ENCODE measurements around the gene S1PR2. TPM values are rescaled to one million over a fixed set of nuclear protein-coding genes. Genes with fewer than 3 reads are reported as not detected.

S1PR2 gene
- total RNA-seq, 1 experiment from 2014 or later = 6.9 TPM

- no TSS peak for BruUV-seq (replicated peaks)
- Histone ChIP-seq H3K4me1 (replicated peaks; ENCODE audit: insufficient read depth) (0 out of 2 replicates have a peak, but pooled peaks cover 7% of the 10 kb centered on the region), H3F3A (ENCODE audit: insufficient read depth, low read depth) (peaks cover 20% of the 10 kb centered on the region; the same call in 1 of the 2 replicates), H3K27ac (no peak overlapping the region), H2AFZ (no peak overlapping the region), H3K36me3 (ENCODE audit: low read depth) (no peaks in the 10 kb centered on the region), H3K4me3 (no peak overlapping the region), H3K9me3 (ENCODE audit: insufficient read depth, low read depth) (no peaks in the 10 kb centered on the region), H3K79me2 (ENCODE audit: low read depth) (no peaks in the 10 kb centered on the region), H3K4me2 (no peak overlapping the region), H3K27me3 (ENCODE audit: insufficient read depth, low read depth) (no peaks in the 10 kb centered on the region), H3K9me2 (ENCODE audit: insufficient read depth) (no peaks in the 10 kb centered on the region), H4K20me1 (ENCODE audit: insufficient read depth) (0 out of 2 replicates have a peak, but pooled peaks cover 4% of the 10 kb centered on the region)
- intact Hi-C loops (cut with micrococcal nuclease; ENCODE audit: unreplicated experiment) = no loop called here
- DNase-seq = peak in 1 of 2 experiments; percentile 22
- ChIA-PET CTCF (no interaction called here), POLR2A (ENCODE audit: unreplicated experiment) (interaction anchor here (0.7 kb wide), 1 partner anchor 64 kb away, joined by 6 read pairs; no protein-coding TSS in a partner anchor)
- no peak for TF ChIP-seq CTCF (conservative IDR thresholded peaks at IDR 0.05)
- TF ChIP-seq EZH2 (IDR thresholded peaks at IDR 0.05; ENCODE audit: low read depth) = no peak
Measured at GRCh38 chr19:10226376-10227025, 4.6 kb downstream of the S1PR2 start.

- Histone ChIP-seq H4K20me1 (ENCODE audit: insufficient read depth) (0 out of 2 replicates have a peak, but pooled peaks cover 4% of the 10 kb centered on the region), H3K27ac (no peak overlapping the region), H3F3A (ENCODE audit: insufficient read depth, low read depth) (peaks cover 20% of the 10 kb centered on the region; the same call in 1 of the 2 replicates), H3K79me2 (ENCODE audit: low read depth) (no peaks in the 10 kb centered on the region), H3K9me2 (ENCODE audit: insufficient read depth) (no peaks in the 10 kb centered on the region), H3K36me3 (ENCODE audit: low read depth) (no peaks in the 10 kb centered on the region), H3K9me3 (ENCODE audit: insufficient read depth, low read depth) (no peaks in the 10 kb centered on the region), H3K27me3 (ENCODE audit: insufficient read depth, low read depth) (no peaks in the 10 kb centered on the region), H3K4me3 (no peak overlapping the region), H2AFZ (no peak overlapping the region), H3K4me1 (replicated peaks; ENCODE audit: insufficient read depth) (0 out of 2 replicates have a peak, but pooled peaks cover 7% of the 10 kb centered on the region), H3K4me2 (no peak overlapping the region)
- DNase-seq = peak in 1 of 2 experiments; percentile 20
- intact Hi-C loops (cut with micrococcal nuclease; ENCODE audit: unreplicated experiment) = no loop called here
- CTCF ChIA-PET = no interaction called here
- POLR2A ChIA-PET (ENCODE audit: unreplicated experiment) = interaction anchor here (0.7 kb wide), 1 partner anchor 64 kb away, joined by 6 read pairs; no protein-coding TSS in a partner anchor
- BruUV-seq (replicated peaks) = no TSS peak
- no peak for TF ChIP-seq CTCF (conservative IDR thresholded peaks at IDR 0.05)
- TF ChIP-seq EZH2 (IDR thresholded peaks at IDR 0.05; ENCODE audit: low read depth) = no peak
Measured at GRCh38 chr19:10226021-10226375, 5.1 kb downstream of the S1PR2 start.

GRCh38 chr19:10224337-10224736, 6.8 kb downstream of the S1PR2 start:
- POLR2A ChIA-PET (ENCODE audit: unreplicated experiment) = no interaction called here

More at GRCh38 chr19:10224337-10224736, 6.8 kb downstream of the S1PR2 start:
- Histone ChIP-seq H4K20me1 (ENCODE audit: insufficient read depth) (0 out of 2 replicates have a peak, but pooled peaks cover 4% of the 10 kb centered on the region), H3K4me1 (replicated peaks; ENCODE audit: insufficient read depth) (peaks cover 3% of the 10 kb centered on the region), H3K27me3 (ENCODE audit: insufficient read depth, low read depth) (no peaks in the 10 kb centered on the region), H3K4me3 (no peak overlapping the region), H3K79me2 (ENCODE audit: low read depth) (no peaks in the 10 kb centered on the region), H2AFZ (no peak overlapping the region), H3K36me3 (ENCODE audit: low read depth) (no peaks in the 10 kb centered on the region), H3F3A (ENCODE audit: insufficient read depth, low read depth) (peaks cover 25% of the 10 kb centered on the region; the same call in 1 of the 2 replicates), H3K27ac (no peak overlapping the region), H3K9me2 (ENCODE audit: insufficient read depth) (no peaks in the 10 kb centered on the region), H3K4me2 (no peak overlapping the region), H3K9me3 (ENCODE audit: insufficient read depth, low read depth) (no peaks in the 10 kb centered on the region)
- CTCF ChIA-PET = no interaction called here
- TF ChIP-seq EZH2 (IDR thresholded peaks at IDR 0.05; ENCODE audit: low read depth) (no peak), CTCF (conservative IDR thresholded peaks at IDR 0.05) (no peak)
- intact Hi-C loops (cut with micrococcal nuclease; ENCODE audit: unreplicated experiment) = no loop called here
- DNase-seq = no peak
- BruUV-seq (replicated peaks) = no TSS peak

Data from PC-9 (cell line).